Mesodermal cell (in vitro differentiated cells): ENCODE measurements around the gene CIBAR2.

Source experiments
- H3K27ac ChIP-seq: 2 replicates; pipeline ENCODE4 v1.7.0; 2013; ENCODE audit warnings: mild to moderate bottlenecking, low read depth, low read length, moderate library complexity; ENCODE audit not compliant: severe bottlenecking
- H3K36me3 ChIP-seq: 2 replicates; pipeline ENCODE4 v1.7.1; 2013; ENCODE audit warnings: mild to moderate bottlenecking, low read length, moderate library complexity; ENCODE audit not compliant: control insufficient read depth, insufficient read depth
- H3K4me1 ChIP-seq: one replicate; pipeline ENCODE4 v1.7.1; 2013; ENCODE audit warnings: mild to moderate bottlenecking, low read length; ENCODE audit not compliant: insufficient read depth, control insufficient read depth, poor library complexity, severe bottlenecking
- H3K4me3 ChIP-seq: 2 replicates; pipeline ENCODE4 v1.7.0; 2013; ENCODE audit warnings: low read length, control low read depth, mild to moderate bottlenecking; ENCODE audit not compliant: insufficient read depth, poor library complexity, severe bottlenecking; ENCODE audit errors: extremely low read depth
- H3K9me3 ChIP-seq: 2 replicates; pipeline ENCODE4 v1.7.1; 2013; ENCODE audit warnings: mild to moderate bottlenecking, low read length, moderate library complexity; ENCODE audit not compliant: control insufficient read depth
- WGBS, 2 experiments: methylation state at CpG; one replicate each; pipeline ENCODE4 v1.1.5; 2013; ENCODE audit warnings: missing lambda C conversion rate in 2 of 2; ENCODE audit not compliant: insufficient coverage in 2 of 2; 5-methylcytosine and 5-hydroxymethylcytosine counted together

The CIBAR2 gene

DNA sequence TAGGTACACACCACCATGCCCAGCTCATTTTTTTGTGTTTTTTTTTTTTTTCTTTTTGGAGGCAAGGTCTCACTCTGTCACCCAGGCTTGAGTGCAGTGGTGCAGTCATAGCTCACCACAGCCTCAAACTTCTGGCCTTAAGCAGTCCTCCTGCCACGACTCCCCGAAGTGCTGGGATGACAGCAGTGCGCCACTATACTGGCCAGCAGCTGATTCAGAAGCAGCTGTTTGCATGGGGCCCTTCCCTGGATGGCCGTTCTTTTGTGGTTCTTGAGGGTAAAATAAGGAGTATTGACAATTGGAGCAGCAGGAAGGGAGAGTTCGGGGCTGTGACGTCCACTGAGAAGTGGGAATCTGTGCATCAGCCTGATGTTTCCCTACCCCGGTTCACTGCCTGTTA is 43.1 kb downstream of the CIBAR2 start:
- no peaks in the 10 kb centered on the region for H3K9me3 ChIP-seq
- H3K4me3 ChIP-seq: no peak overlapping the region
- H3K4me1 ChIP-seq: no peaks in the 10 kb centered on the region
- no peak overlapping the region for H3K27ac ChIP-seq
- WGBS, 2 experiments: 95 to 96% methylated on average over 7 of the region's 7 CpGs
- H3K36me3 ChIP-seq: no peaks in the 10 kb centered on the region

DNA sequence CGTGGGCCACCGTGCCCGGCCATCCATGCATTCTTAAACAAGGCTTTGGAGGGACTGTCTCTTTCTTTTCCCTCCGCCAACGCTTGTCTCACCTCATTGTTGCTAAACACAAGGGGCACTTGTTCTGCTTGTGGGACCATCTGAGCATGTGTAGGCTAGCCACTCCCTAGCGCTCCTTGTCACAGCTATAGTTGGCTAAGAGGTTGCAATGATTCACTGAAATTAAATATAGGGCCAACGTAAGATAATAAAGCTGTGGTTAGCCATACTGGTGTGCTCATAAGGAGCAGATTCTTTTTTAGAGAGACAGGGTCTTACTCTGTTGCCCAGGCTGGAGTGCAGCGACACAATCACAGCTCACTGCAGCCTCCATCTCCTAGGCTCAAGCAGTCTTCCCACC is 43.5 kb downstream of the CIBAR2 start:
- Histone ChIP-seq H3K4me1 (no peaks in the 10 kb centered on the region), H3K4me3 (no peak overlapping the region), H3K36me3 (no peaks in the 10 kb centered on the region), H3K27ac (no peak overlapping the region), H3K9me3 (no peaks in the 10 kb centered on the region)
- 91 to 99% methylated on average over 7 to 8 of the region's 8 CpGs for WGBS, 2 experiments

DNA sequence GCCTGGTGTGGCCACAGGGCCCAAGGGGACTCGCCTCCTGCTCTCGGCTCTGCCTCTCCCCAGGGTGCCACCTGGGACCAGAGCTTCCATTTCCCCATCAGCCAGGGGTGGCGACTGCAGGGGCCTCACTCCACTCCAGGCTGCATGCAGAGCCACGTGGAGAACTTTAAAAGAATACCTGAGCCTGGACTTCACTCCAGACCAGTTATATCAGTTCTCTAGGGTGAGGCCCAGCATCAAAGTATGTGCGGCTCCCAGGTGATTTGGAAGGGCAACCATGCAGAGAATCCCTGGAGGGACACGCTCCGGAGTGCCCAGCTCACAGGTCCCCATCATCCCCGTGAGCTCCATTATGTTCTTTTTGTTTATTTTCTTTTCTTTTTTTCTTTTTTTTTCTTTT is 44.8 kb downstream of the CIBAR2 start:
- Histone ChIP-seq H3K27ac (no peak overlapping the region), H3K4me1 (no peaks in the 10 kb centered on the region), H3K36me3 (no peaks in the 10 kb centered on the region), H3K9me3 (no peaks in the 10 kb centered on the region), H3K4me3 (no peak overlapping the region)
- WGBS, 2 experiments: 86 to 95% methylated on average over 4 to 5 of the region's 8 CpGs

DNA sequence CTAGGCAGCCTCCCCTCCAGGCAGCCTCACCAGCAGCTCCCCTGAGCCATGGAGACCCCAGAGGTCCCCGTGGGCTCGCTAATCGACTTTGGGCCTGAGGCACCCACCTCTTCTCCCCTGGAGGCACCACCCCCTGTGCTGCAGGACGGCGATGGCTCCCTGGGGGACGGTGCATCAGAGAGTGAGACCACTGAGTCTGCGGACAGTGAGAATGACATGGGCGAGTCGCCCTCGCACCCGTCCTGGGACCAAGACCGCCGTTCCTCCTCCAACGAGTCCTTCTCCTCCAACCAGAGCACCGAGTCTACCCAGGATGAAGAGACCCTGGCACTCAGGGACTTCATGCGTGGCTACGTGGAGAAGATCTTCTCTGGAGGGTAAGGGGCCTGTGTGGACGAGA is 45.2 kb downstream of the CIBAR2 start:
- 95 to 96% methylated on average over 17 to 18 of the region's 18 CpGs for WGBS, 2 experiments
- Histone ChIP-seq H3K36me3 (no peaks in the 10 kb centered on the region), H3K4me3 (no peak overlapping the region), H3K9me3 (no peaks in the 10 kb centered on the region), H3K27ac (no peak overlapping the region), H3K4me1 (no peaks in the 10 kb centered on the region)

DNA sequence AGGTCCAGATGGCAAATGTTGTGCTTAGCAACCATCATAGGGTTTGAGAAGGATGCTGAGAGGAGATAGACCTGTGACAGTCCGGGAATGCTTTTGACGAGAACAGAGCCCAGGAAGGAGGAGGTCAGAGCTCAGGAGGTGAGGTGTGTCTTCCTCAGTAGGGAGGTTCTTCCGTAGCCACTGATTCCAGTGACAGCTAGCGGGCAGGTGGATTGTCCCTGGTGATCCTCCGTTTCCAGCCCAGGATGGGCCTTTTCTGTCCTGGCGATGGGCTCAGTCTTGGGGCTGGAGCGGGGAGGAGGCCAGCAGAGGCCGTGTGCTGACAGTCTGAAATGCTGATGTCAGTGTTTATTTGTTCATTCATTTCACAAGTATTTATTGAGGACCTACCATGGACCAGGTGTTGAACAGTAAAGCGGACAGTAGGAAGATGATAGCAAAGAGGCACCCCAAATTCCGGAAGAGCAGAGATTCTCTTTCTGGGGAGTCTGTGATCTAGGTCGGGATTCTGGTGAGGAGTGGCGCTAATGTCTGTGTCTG is 45.9 kb downstream of the CIBAR2 start:
- Histone ChIP-seq H3K4me1 (no peaks in the 10 kb centered on the region), H3K9me3 (no peaks in the 10 kb centered on the region), H3K36me3 (no peaks in the 10 kb centered on the region), H3K27ac (no peak overlapping the region), H3K4me3 (no peak overlapping the region)
- WGBS, 2 experiments: 90 to 92% methylated on average over 7 to 12 of the region's 12 CpGs

DNA sequence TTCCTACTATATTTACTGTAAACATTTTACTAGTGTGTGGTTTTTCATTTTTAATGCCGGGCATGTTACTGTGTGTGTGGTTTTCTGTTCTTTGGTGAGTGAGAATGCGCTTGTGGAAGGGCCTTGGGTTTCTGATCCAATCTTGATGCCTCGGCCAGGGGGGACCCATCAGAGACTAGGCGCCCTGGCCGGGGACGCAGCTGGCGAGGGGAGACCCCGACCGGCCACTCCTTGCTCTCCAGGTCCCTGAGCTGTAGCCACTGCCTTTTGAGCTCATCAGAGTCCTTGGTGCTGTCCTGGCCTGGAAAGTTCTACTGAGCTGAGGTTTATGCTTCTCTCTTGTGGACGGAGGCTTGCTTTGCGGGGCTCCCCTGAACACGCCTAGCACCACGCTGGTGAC is 47.2 kb downstream of the CIBAR2 start:
- 92 to 100% methylated on average over 11 to 12 of the region's 13 CpGs for WGBS, 2 experiments
- Histone ChIP-seq H3K36me3 (no peaks in the 10 kb centered on the region), H3K9me3 (no peaks in the 10 kb centered on the region), H3K4me3 (no peak overlapping the region), H3K4me1 (no peaks in the 10 kb centered on the region), H3K27ac (no peak overlapping the region)

DNA sequence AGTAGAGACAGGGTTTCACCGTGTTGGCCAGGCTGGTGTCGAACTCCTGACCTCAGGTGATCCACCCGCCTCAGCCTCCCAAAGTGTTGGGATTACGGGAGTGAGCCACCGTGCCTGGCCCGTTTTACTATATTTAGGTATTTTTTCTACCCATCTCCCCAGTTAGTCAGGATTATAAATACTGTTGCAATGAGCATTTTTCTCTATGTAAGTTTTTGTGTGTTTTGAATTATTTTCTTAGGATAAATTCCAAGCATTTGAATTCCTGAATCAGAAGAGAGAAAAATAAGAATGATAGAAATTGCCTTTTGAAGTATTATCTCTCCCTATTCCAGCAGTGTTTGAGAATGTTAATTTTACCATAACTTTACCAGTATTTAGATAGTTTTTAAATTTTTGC is 48.1 kb downstream of the CIBAR2 start:
- H3K4me3 ChIP-seq: no peak overlapping the region
- H3K36me3 ChIP-seq: no peaks in the 10 kb centered on the region
- H3K27ac ChIP-seq: no peak overlapping the region
- no peaks in the 10 kb centered on the region for H3K9me3 ChIP-seq
- 88 to 97% methylated on average over 3 of the region's 6 CpGs for WGBS, 2 experiments
- H3K4me1 ChIP-seq: no peaks in the 10 kb centered on the region

DNA sequence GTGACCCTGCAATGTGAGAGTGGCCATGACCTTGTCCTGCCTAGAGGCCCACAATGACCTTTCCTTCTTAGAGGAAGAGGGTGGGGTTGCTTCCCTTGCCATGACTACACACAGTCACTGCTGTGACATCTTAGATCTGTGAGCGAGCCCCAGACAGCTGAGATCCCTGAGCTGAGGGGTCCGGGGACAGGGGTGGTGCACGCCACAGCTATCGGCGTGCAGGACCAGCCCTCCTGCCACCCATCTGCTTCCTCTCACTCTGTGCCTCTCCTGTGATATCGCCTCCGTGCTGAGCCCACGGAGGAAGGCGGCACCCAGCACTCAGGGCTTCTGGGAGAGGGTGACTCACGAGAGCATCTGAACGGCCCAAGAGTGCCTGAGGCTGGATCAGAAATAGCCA is 49.4 kb downstream of the CIBAR2 start:
- Histone ChIP-seq H3K9me3 (no peaks in the 10 kb centered on the region), H3K36me3 (no peaks in the 10 kb centered on the region), H3K4me1 (no peaks in the 10 kb centered on the region), H3K27ac (no peak overlapping the region), H3K4me3 (no peak overlapping the region)
- 87 to 93% methylated on average over 9 to 11 of the region's 11 CpGs for WGBS, 2 experiments

DNA sequence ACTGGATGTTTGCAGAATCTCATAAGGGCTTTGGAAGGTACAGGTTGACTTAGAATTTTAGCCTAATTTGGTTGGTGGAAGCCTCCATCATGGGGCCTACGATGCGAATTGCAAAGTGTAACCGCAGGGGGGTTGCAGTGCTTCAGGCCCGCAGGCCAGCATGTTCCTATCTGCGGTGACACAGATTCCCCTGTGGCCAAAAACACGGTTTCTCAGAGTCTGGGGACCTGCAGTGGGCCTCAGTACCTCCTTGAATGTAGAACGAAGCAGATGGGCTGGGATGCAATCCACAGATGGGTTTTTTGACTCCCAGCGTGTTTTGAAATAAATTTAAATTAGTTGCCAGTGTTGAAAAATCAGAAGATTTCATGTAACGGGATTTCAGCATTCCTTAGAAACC is 49.9 kb downstream of the CIBAR2 start:
- Histone ChIP-seq H3K4me3 (no peak overlapping the region), H3K27ac (no peak overlapping the region), H3K36me3 (no peaks in the 10 kb centered on the region), H3K9me3 (no peaks in the 10 kb centered on the region), H3K4me1 (no peaks in the 10 kb centered on the region)
- WGBS, 2 experiments: 61 to 66% methylated on average over 9 of the region's 9 CpGs

DNA sequence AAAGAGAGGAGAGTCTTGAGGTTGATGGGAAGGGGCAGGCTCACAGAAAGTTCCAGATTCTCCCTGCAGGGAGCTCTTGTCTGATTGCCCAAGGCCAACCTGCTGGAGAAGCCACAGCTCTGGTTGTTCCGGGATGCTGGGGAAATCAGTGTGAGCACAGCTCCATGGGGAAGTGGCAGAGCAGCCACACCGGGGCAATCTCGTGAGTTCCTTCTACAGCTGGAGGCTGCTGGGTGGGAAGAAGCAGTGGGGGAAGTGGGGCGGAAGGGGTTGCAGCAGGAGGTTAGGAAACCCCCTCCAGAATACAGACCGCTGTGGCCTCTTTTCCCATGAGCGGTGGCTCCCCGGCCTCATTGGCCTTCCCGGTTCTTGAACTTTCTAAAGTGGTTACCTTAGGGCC is 50.7 kb downstream of the CIBAR2 start:
- no peaks in the 10 kb centered on the region for H3K9me3 ChIP-seq
- 90 to 93% methylated on average over 6 to 8 of the region's 8 CpGs for WGBS, 2 experiments
- H3K4me3 ChIP-seq: no peak overlapping the region
- no peaks in the 10 kb centered on the region for H3K36me3 ChIP-seq
- H3K4me1 ChIP-seq: no peaks in the 10 kb centered on the region
- no peak overlapping the region for H3K27ac ChIP-seq

DNA sequence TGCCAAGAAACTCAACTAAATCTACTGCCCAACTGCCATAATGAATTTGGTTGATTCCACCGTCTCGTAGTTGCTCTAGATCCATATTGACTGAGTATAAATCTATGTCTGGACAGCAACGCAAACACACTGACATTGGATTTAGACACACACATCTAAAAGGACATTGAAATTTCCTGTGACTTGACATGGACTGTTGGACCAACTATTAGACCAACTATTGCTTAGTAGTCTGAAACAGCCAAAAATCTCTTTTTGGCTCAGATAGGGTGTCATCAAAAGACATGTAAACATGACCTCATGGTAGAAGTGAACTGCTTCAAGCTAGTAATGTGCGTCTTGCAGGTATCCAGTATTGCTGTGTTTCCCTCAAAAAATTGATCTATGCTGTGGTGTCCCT is 53.4 kb downstream of the CIBAR2 start:
- no peak overlapping the region for H3K4me3 ChIP-seq
- no peaks in the 10 kb centered on the region for H3K36me3 ChIP-seq
- H3K4me1 ChIP-seq: peaks cover 14% of the 10 kb centered on the region
- no peak overlapping the region for H3K27ac ChIP-seq
- H3K9me3 ChIP-seq: no peaks in the 10 kb centered on the region
- WGBS, 2 experiments: 88 to 89% methylated on average over 3 to 4 of the region's 4 CpGs
